Smooth muscle cell of bladder (primary cell): ENCODE results near the gene FMN1. TPM values are rescaled to one million over a fixed set of nuclear protein-coding genes. Genes with fewer than 3 reads are reported as not detected.

Experiments
- total RNA-seq: library from RNA; depleted of rRNA; stranded (reverse); fragments of >200 nt; gene quantifications from 2 replicates; pipeline ENCODE4 v1.2.3, GENCODE V29; 2014

The FMN1 gene, protein sequence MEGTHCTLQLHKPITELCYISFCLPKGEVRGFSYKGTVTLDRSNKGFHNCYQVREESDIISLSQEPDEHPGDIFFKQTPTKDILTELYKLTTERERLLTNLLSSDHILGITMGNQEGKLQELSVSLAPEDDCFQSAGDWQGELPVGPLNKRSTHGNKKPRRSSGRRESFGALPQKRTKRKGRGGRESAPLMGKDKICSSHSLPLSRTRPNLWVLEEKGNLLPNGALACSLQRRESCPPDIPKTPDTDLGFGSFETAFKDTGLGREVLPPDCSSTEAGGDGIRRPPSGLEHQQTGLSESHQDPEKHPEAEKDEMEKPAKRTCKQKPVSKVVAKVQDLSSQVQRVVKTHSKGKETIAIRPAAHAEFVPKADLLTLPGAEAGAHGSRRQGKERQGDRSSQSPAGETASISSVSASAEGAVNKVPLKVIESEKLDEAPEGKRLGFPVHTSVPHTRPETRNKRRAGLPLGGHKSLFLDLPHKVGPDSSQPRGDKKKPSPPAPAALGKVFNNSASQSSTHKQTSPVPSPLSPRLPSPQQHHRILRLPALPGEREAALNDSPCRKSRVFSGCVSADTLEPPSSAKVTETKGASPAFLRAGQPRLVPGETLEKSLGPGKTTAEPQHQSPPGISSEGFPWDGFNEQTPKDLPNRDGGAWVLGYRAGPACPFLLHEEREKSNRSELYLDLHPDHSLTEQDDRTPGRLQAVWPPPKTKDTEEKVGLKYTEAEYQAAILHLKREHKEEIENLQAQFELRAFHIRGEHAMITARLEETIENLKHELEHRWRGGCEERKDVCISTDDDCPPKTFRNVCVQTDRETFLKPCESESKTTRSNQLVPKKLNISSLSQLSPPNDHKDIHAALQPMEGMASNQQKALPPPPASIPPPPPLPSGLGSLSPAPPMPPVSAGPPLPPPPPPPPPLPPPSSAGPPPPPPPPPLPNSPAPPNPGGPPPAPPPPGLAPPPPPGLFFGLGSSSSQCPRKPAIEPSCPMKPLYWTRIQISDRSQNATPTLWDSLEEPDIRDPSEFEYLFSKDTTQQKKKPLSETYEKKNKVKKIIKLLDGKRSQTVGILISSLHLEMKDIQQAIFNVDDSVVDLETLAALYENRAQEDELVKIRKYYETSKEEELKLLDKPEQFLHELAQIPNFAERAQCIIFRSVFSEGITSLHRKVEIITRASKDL (N-terminal part only)
- 0.43 and 1.0 TPM in 2 replicates for total RNA-seq

DNA sequence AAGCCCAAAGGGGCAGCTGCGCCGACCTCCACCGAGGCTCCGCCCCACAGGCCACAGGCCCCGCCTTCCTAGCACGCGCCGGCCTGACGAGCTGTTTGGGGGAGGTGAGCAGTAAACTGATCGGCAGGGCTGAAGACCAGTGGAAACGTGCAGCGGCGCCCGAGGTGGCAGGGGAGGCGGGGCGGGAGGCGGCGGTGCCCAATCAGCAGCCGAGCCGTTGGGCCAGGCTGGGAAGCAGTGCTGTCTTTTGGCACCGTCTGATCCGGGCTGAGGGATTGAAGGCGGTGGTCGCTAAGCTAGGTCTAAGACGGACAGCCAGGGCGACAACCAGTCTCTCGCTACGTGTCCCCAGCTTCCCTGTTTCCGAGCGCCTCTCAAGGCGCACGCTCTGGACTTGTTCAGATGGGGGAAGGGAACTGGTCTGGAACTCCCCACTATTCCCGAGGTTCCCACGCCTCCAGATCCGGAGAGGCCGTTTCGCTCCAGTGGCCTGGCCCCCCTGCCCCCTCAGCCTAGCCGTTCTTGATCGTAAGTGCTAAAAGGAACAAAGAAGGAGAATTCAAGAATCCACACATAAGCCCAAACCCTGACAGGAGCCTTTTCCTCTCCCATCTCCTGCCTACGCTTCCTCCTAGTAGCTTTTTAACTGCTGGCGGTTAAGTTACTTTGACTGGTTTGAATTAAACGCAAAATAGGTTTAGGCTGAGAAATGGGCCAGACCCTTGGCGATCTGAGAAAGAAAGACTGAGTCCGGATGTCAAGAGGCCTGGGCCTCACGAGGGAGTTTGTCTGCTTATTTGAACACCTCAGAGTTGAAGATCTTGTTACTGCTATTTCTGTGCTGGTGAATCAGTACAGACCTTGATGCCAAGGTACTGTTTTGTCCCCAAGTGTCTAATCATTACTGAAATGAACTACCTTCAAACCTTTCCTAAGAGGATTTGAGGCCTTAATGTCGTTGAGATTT, at the start of gene FMN1:
Gene FMN1 (minus strand): TSS at position 11 of the 967 bp plus-strand sequence. CDS start 39,800 bp downstream, outside the sequence.

DNA sequence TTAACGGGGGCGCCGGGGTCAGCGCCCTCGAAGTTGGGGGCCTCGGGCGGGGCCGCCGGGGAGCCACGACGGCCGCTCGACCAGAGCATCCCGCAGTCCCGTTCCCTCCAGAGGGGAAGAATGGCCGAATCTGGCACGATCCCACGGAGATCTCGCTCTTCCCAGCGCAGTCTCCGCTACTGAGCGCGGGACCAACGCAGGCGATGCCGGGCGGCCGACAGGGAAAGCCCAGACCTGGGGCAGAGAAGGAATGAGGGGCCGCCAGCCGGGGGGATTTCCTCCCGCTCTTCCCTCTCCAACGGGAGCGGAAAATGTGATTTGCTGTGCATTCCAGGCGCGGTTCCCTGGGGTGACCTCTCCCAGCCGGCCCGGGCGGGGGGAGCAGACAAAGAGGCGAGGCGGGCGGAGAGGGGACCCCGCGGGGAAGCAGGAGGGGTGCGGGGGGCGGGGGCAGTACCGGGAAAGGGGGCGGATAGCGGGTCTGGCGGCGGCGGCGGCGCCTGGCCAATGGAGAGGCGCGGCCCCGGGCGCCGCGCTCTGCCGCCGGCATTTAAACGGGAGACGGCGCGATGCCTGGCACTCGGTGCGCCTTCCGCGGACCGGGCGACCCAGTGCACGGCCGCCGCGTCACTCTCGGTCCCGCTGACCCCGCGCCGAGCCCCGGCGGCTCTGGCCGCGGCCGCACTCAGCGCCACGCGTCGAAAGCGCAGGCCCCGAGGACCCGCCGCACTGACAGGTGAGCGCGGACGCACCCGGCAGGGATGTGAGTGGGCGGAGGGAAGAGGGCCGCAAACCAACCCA, 476.9 kb downstream of the FMN1 start, which contains the start of gene GREM1:
Gene GREM1 (plus strand): TSS at position 579 of the 801 bp plus-strand sequence. CDS start 12,687 bp downstream, outside the sequence.

Other genes with a start within 250 kb of the FMN1 start
- gene RYR3, start 116.3 kb upstream of the FMN1 start, total RNA-seq: 0.09 TPM in 1 of 2 replicates, not detected in the other